ENCODE measurements around the gene IBSP. TPM values are rescaled to one million over a fixed set of nuclear protein-coding genes. Genes with fewer than 3 reads are reported as not detected.

Gene IBSP
- total RNA-seq, 1 donor from 2014 or later, result not detected

GRCh38 chr4:87805971-87806370, 6.6 kb downstream of the IBSP start:
- DNase-seq, result no peak
- no peaks in the 10 kb centered on the region for H3K4me1 ChIP-seq
- no peaks in the 10 kb centered on the region for H3K27me3 ChIP-seq (ENCODE audit: low read depth)
- intact Hi-C loops (cut with micrococcal nuclease), result no loop called here
- H3K27ac ChIP-seq (replicated peaks), result no peak overlapping the region
- no peak for TF ChIP-seq CTCF (IDR thresholded peaks at IDR 0.05; ENCODE audit: borderline replicate concordance)
- no peaks in the 10 kb centered on the region for H3K9me3 ChIP-seq (replicated peaks)
- no peaks in the 10 kb centered on the region for H3K36me3 ChIP-seq
- H3K4me3 ChIP-seq, result no peak overlapping the region

- Histone ChIP-seq H3K4me3 (no peak overlapping the region), H3K9me3 (replicated peaks) (no peaks in the 10 kb centered on the region), H3K27me3 (ENCODE audit: low read depth) (no peaks in the 10 kb centered on the region), H3K27ac (replicated peaks) (no peak overlapping the region), H3K36me3 (no peaks in the 10 kb centered on the region), H3K4me1 (no peaks in the 10 kb centered on the region)
- no peak for TF ChIP-seq CTCF (IDR thresholded peaks at IDR 0.05; ENCODE audit: borderline replicate concordance)
- intact Hi-C loops (cut with micrococcal nuclease), result no loop called here
- DNase-seq, result no peak
Observed at GRCh38 chr4:87806520-87806919, 7.2 kb downstream of the IBSP start.

DNA sequence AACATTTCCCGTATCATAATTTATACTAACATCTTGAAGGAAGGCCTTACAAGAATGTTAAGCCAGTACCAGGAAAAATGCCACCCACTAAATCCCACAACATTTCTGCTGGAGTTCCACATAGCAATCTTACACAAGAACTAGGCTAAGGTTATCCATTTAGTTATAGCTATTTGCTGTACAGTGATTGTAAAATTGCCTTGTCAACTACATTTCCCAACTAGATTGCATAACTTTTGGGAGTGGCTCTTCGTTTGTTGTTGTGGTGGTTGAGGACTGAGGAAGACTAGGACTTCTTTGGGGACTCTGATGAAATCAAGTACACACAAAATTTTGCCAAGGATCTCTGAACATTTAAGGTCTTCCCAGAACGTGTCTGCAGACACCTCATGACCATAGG, 8.0 kb downstream of the IBSP start:
- H3K4me3 ChIP-seq, result no peak overlapping the region
- H3K4me1 ChIP-seq, result no peaks in the 10 kb centered on the region
- no peak for DNase-seq
- no peaks in the 10 kb centered on the region for H3K27me3 ChIP-seq (ENCODE audit: low read depth)
- intact Hi-C loops (cut with micrococcal nuclease), result no loop called here
- H3K36me3 ChIP-seq, result no peaks in the 10 kb centered on the region
- H3K9me3 ChIP-seq (replicated peaks), result no peaks in the 10 kb centered on the region
- TF ChIP-seq CTCF (IDR thresholded peaks at IDR 0.05; ENCODE audit: borderline replicate concordance), result no peak
- H3K27ac ChIP-seq (replicated peaks), result peak overlapping the region; percentile 6

- H3K27me3 ChIP-seq (ENCODE audit: low read depth), result no peaks in the 10 kb centered on the region
- no peak overlapping the region for H3K27ac ChIP-seq (replicated peaks)
- DNase-seq, result no peak
- H3K4me3 ChIP-seq, result no peak overlapping the region
- peaks cover 25% of the 10 kb centered on the region for H3K9me3 ChIP-seq (replicated peaks)
- TF ChIP-seq CTCF (IDR thresholded peaks at IDR 0.05; ENCODE audit: borderline replicate concordance), result no peak
- intact Hi-C loops (cut with micrococcal nuclease), result no loop called here
- H3K36me3 ChIP-seq, result no peaks in the 10 kb centered on the region
- H3K4me1 ChIP-seq, result no peaks in the 10 kb centered on the region
Observed at GRCh38 chr4:87811977-87812376, 12.6 kb downstream of the IBSP start.

DNA sequence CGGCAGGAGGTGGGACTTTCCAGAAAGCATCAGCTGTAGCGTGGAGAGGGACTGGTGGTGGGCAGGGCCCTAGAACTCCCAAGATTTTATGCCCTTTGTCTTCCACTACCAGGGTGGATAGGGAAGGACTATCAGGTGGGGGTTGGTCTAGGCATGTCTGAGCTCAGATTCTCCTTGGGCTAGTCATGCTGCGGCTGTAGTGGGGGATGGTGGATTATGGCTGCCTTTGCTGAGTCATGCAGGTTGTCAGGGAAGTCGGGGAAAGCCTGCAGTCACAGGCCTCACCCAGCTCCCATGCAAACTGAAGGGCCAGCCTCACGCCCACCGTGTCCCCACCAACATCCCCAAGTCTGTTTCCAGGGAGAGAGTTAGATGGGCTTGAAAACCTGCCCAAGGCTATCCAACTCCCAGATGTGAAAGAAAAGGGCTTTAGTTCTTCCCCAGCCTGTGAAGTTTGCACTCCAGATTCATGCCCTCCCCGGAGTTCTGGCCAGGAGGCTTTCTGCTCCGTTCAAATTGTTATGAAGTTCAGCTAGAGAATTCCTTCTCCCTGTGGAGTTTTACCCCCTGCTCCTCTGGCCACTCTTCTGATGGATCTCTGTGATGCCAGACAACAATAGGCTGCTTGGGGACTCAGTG, 20.0 kb downstream of the IBSP start:
- Histone ChIP-seq H3K27ac (replicated peaks) (no peak overlapping the region), H3K27me3 (ENCODE audit: low read depth) (no peaks in the 10 kb centered on the region), H3K4me3 (no peak overlapping the region), H3K36me3 (no peaks in the 10 kb centered on the region), H3K9me3 (replicated peaks) (peaks cover 23% of the 10 kb centered on the region), H3K4me1 (no peaks in the 10 kb centered on the region)
- no peak for DNase-seq
- TF ChIP-seq CTCF (IDR thresholded peaks at IDR 0.05; ENCODE audit: borderline replicate concordance), result no peak
- intact Hi-C loops (cut with micrococcal nuclease), result no loop called here
